Neural crest cell (in vitro differentiated cells): ENCODE results near the gene PRR23A. TPM values are rescaled to one million over a fixed set of nuclear protein-coding genes. Genes with fewer than 3 reads are reported as not detected.

ENCODE experiments used
- DNase-seq: peaks from one replicate; pipeline ENCODE4 v3.0.0; 2021; ENCODE audit warnings: low read depth, mixed read lengths, low spot score
- H3K27ac Mint-ChIP-seq: one replicate; pipeline ENCODE4 v1.8.0; 2021; ENCODE audit warnings: mild to moderate bottlenecking, mixed read lengths; ENCODE audit not compliant: unreplicated experiment
- H3K27me3 Mint-ChIP-seq: 2 replicates; pipeline ENCODE4 v1.8.0; 2021; ENCODE audit warnings: low read depth, mild to moderate bottlenecking, mixed read lengths
- H3K36me3 Mint-ChIP-seq: 2 replicates; pipeline ENCODE4 v1.8.0; 2021; ENCODE audit warnings: low read depth, mild to moderate bottlenecking, mixed read lengths
- H3K4me1 Mint-ChIP-seq: 2 replicates; pipeline ENCODE4 v1.8.0; 2021; ENCODE audit warnings: mixed read lengths
- H3K4me3 Mint-ChIP-seq: one replicate; pipeline ENCODE4 v1.8.0; 2021; ENCODE audit warnings: mild to moderate bottlenecking, mixed read lengths
- H3K9me3 Mint-ChIP-seq: 2 replicates; pipeline ENCODE4 v1.8.0; 2021; ENCODE audit warnings: mixed read lengths
- total RNA-seq: library from RNA; stranded (reverse); gene quantifications from 2 replicates; pipeline ENCODE4 v1.2.1, GENCODE V29; 2021
- TF ChIP-seq, protein P1 (sequence below): fragments of 200-600 bp; sonication (generic); conservative IDR thresholded peaks from 2 replicates; pipeline ENCODE4 v1.5.0; 2021; ENCODE audit warnings: antibody characterized with exemption, mild to moderate bottlenecking

The PRR23A gene
- total RNA-seq, 1 donor from 2014 or later, result not detected

DNA sequence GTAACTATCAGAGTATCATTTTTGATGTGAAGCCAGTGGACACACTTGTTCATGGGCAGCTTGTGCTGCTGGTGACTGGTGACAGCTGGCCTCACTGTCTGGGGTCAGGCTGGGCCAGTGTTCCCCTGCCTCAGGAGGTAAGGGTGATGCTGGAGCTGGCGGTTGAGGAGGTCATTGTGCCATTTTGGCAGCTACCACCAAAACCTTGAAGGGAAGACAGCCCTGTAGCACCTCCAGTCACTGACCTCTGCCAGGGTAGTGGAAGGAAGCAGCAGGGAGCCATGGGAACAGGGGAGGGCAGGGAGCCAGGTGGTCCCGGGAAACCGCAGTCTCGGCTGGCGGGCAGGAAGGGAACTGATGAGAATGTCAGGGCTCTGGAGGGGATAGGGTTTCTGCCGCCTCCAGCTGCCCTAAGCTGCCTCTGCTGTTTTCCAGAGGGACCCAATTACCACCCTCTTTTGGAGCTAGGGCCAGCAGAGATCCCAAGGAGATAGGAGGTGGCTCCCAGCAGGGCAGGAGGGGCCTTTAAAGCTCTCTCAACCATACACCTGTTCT lies 34.2 kb downstream of the PRR23A start:
- no peaks in the 10 kb centered on the region for H3K4me1 Mint-ChIP-seq
- DNase-seq, result no peak
- peaks cover 29% of the 10 kb centered on the region for H3K27me3 Mint-ChIP-seq
- H3K9me3 Mint-ChIP-seq, result no peaks in the 10 kb centered on the region
- H3K4me3 Mint-ChIP-seq, result no peak overlapping the region
- no peak overlapping the region for H3K27ac Mint-ChIP-seq
- TF ChIP-seq, protein P1, sequence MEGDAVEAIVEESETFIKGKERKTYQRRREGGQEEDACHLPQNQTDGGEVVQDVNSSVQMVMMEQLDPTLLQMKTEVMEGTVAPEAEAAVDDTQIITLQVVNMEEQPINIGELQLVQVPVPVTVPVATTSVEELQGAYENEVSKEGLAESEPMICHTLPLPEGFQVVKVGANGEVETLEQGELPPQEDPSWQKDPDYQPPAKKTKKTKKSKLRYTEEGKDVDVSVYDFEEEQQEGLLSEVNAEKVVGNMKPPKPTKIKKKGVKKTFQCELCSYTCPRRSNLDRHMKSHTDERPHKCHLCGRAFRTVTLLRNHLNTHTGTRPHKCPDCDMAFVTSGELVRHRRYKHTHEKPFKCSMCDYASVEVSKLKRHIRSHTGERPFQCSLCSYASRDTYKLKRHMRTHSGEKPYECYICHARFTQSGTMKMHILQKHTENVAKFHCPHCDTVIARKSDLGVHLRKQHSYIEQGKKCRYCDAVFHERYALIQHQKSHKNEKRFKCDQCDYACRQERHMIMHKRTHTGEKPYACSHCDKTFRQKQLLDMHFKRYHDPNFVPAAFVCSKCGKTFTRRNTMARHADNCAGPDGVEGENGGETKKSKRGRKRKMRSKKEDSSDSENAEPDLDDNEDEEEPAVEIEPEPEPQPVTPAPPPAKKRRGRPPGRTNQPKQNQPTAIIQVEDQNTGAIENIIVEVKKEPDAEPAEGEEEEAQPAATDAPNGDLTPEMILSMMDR, result no peak
- no peaks in the 10 kb centered on the region for H3K36me3 Mint-ChIP-seq

DNA sequence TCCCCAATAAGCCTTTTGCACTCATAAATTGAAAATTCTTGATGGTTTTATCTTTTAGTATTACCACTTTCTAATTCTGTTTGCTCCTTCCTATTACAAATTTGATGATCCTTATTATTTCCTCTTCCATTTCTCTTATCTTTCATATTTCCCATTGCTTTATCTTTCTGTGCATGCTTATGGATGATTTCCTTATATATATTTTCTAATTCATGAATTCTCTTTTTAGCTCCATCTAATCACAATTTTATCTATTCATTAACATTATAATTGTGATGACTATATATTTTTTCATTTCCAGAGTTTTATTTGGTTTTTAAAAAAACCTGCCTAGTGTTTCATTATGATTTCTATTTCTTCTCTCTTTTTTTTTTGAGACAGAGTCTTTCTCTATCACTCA lies 41.1 kb downstream of the PRR23A start:
- Mint-ChIP-seq H3K27ac (no peak overlapping the region), H3K4me1 (no peaks in the 10 kb centered on the region), H3K27me3 (peaks cover 43% of the 10 kb centered on the region), H3K9me3 (peaks cover 14% of the 10 kb centered on the region), H3K36me3 (no peaks in the 10 kb centered on the region), H3K4me3 (no peak overlapping the region)
- no peak for DNase-seq
- TF ChIP-seq, protein P1, result no peak

DNA sequence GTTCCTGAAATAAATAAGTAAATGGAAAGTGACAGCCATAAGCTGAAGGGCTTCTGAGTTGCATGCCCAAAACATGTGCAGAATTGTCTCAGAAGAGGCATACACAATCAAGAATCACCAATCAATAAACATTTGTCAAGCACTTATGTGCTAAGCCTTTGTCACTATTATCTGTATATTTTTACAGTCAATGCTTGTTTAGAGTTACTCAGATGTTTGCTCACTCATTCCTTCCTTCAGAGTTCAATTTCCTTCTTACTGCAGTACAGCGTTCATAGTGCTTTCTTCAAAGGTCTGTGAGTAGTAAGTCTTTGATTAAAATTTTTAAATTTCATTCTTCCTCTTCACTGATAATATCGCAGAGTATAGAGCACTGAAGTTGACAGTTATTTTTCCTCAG lies 41.8 kb downstream of the PRR23A start:
- Mint-ChIP-seq H3K27me3 (peaks cover 41% of the 10 kb centered on the region), H3K9me3 (peaks cover 14% of the 10 kb centered on the region), H3K27ac (no peak overlapping the region), H3K4me1 (no peaks in the 10 kb centered on the region), H3K36me3 (no peaks in the 10 kb centered on the region), H3K4me3 (no peak overlapping the region)
- TF ChIP-seq, protein P1, result no peak
- DNase-seq, result no peak

DNA sequence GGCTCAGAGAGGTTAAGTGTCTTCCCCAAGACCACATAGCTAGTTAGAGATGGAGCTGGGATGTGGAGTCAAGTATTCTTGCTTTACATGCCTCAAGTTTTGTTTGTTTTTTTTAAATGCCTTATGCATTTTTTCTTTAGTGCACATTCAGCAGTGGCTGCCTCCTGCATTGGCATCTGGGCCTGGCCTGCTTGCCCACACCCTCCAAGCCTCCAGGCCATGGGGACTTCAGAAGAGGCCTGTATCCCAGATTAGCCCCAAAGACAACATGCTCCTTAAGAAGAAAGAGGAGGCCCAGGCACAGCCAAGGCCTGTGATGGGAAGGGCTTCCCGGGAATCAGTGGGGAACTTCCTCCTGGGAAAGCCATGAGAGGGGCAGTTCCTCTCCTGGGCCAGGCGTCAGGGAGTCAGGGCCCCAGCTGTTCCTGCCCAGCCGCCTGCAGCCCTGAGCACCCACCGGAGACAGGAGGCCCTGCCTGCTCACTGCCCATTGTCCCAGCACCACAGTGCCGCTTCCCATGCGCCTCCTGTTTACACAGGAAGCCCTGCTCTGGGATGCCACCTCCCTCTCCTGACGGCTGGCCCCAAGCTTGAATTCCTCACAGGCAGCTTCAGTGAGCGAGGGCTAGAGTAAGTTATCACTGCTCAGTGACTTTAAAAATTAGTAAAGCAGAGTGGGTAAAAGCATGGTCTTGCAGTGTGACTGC lies 43.1 kb downstream of the PRR23A start:
- no peaks in the 10 kb centered on the region for H3K36me3 Mint-ChIP-seq
- no peaks in the 10 kb centered on the region for H3K4me1 Mint-ChIP-seq
- peaks cover 14% of the 10 kb centered on the region for H3K9me3 Mint-ChIP-seq
- DNase-seq, result no peak
- peaks cover 46% of the 10 kb centered on the region for H3K27me3 Mint-ChIP-seq
- H3K4me3 Mint-ChIP-seq, result no peak overlapping the region
- TF ChIP-seq, protein P1, result no peak
- no peak overlapping the region for H3K27ac Mint-ChIP-seq

DNA sequence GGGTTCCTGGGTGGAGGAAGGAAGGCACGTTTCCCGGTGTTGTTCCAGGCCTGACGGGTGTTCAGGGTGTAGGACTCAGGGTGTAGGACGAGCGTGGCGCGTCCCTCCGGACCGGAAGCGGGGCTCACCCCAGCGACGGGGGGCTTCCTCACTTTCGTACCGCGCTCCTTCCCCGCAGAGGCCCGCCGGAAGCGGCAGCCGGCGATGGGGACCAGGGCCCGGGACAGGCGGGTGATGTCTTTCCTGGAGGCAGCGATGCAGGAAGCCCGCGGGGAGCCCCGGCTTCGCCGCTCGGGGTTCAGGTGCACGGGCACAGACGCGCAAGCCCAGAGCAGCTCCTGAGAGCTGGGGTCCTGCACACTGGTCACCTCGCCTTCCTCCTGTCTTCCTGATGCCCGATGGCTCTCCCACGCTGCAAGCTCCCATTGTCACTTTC lies 45.6 kb downstream of the PRR23A start:
- Mint-ChIP-seq H3K4me3 (no peak overlapping the region), H3K27me3 (peaks cover 53% of the 10 kb centered on the region), H3K4me1 (no peaks in the 10 kb centered on the region), H3K36me3 (no peaks in the 10 kb centered on the region), H3K9me3 (peaks cover 11% of the 10 kb centered on the region), H3K27ac (no peak overlapping the region)
- no peak for DNase-seq
- TF ChIP-seq, protein P1, result no peak

Other genes with a start within 250 kb of the PRR23A start
- 11.8 and 14.4 TPM in 2 replicates for gene PIK3CB, start 171.3 kb downstream of the PRR23A start, total RNA-seq
- 0.09 TPM in 2 replicates for gene FOXL2, start 59.1 kb downstream of the PRR23A start, total RNA-seq
- gene FOXL2NB, start 59.1 kb downstream of the PRR23A start, total RNA-seq, result not detected in 2 replicates
- gene PRR23B, start 14.7 kb upstream of the PRR23A start, total RNA-seq, result not detected in 2 replicates
- gene PRR23C, start 38.6 kb upstream of the PRR23A start, total RNA-seq, result not detected in 2 replicates